CD4-positive, alpha-beta T cell (primary cell): ENCODE data around the gene RPAP3. TPM values are rescaled to one million over a fixed set of nuclear protein-coding genes. Genes with fewer than 3 reads are reported as not detected.

Experiments
- ATAC-seq: fragments of 200-7000 bp; cut with Tn5 transposase; one replicate; pipeline ENCODE4 v1.10.0; 2022; ENCODE audit warnings: mild to moderate bottlenecking; ENCODE audit not compliant: poor library complexity
- CTCF ChIA-PET: fragments of 350-600 bp; sonication (Branson Sonifier 250); formaldehyde crosslinking; loops from one replicate; lab custom pipeline; 2021; ENCODE audit warnings: antibody characterized with exemption, inconsistent platforms; lab: Charles Lee
- POLR2A ChIA-PET: fragments of 350-600 bp; sonication (Branson Sonifier 250); formaldehyde crosslinking; loops from one replicate; lab custom pipeline; 2021; ENCODE audit warnings: antibody characterized with exemption, inconsistent platforms; lab: Charles Lee
- DNase-seq, 14 experiments: peaks; one replicate each; pipeline ENCODE4 v3.0.0-alpha.2; 2013 to 2020; ENCODE audit warnings: mixed read lengths in 2 of 14
- H3K27ac ChIP-seq, 2 donors: one replicate each; pipeline versions ENCODE4 v1.5.1 to v1.7.0; 2013; ENCODE audit warnings: low read length in 2 of 2, low read depth in 1 of 2, mild to moderate bottlenecking in 1 of 2
- H3K27me3 ChIP-seq, 2 experiments: 1 replicate in 1 of 2; 2 replicates in 1 of 2; pipeline versions ENCODE4 v1.6.1 to v1.7.0; 2013; ENCODE audit warnings: low read length in 2 of 2, control low read depth in 1 of 2, mild to moderate bottlenecking in 1 of 2, moderate library complexity in 1 of 2; ENCODE audit not compliant: insufficient read depth in 2 of 2, control insufficient read depth in 1 of 2
- H3K36me3 ChIP-seq: one replicate; pipeline ENCODE4 v1.6.1; 2013; ENCODE audit warnings: low read length, control low read depth; ENCODE audit not compliant: insufficient read depth
- H3K4me1 ChIP-seq: one replicate; pipeline ENCODE4 v1.6.1; 2013; ENCODE audit warnings: low read length, control low read depth; ENCODE audit not compliant: insufficient read depth
- H3K4me3 ChIP-seq: one replicate; pipeline ENCODE4 v1.5.1; 2013; ENCODE audit warnings: mild to moderate bottlenecking, low read length, moderate library complexity
- H3K9me3 ChIP-seq, 2 experiments: 1 replicate in 1 of 2; 2 replicates in 1 of 2; pipeline versions ENCODE4 v1.6.1 to v1.7.0; 2013; ENCODE audit warnings: low read length in 2 of 2, mild to moderate bottlenecking in 2 of 2, control low read depth in 1 of 2, moderate library complexity in 1 of 2; ENCODE audit not compliant: control insufficient read depth in 1 of 2, insufficient read depth in 1 of 2
- H3K27ac Mint-ChIP-seq: one replicate; pipeline ENCODE4 v1.8.0; 2020; ENCODE audit warnings: mixed read lengths
- H3K27me3 Mint-ChIP-seq: one replicate; pipeline ENCODE4 v1.8.0; 2021; ENCODE audit warnings: mixed read lengths
- H3K36me3 Mint-ChIP-seq: one replicate; pipeline ENCODE4 v1.8.0; 2021; ENCODE audit warnings: low read depth, mixed read lengths
- H3K4me1 Mint-ChIP-seq: one replicate; pipeline ENCODE4 v1.8.0; 2021; ENCODE audit warnings: low read depth, mixed read lengths
- H3K4me3 Mint-ChIP-seq: one replicate; pipeline ENCODE4 v1.8.0; 2020; ENCODE audit warnings: mild to moderate bottlenecking, mixed read lengths
- H3K9me3 Mint-ChIP-seq: one replicate; pipeline ENCODE4 v1.8.0; 2020; ENCODE audit warnings: mixed read lengths
- intact Hi-C, 2 experiments: fragments of 100-400 bp; cut with DNase I in 1 of 2; cut with micrococcal nuclease in 1 of 2; formaldehyde crosslinking; loops; one replicate each; pipeline versions ENCODE4 v1.15.1 to v1.9.0; 2023 to 2025; cut with DNase I, micrococcal nuclease
- total RNA-seq, 174 experiments: library from RNA in 2 of 174; stranded (reverse) in 2 of 174; gene quantifications; one replicate each; pipeline ENCODE4 v1.2.3 and lab custom pipeline; 2021 to 2026
- TF ChIP-seq, protein P1 (sequence below): fragments of 200-600 bp; IDR thresholded peaks from one replicate; pipeline ENCODE4 v1.8.0; 2022; ENCODE audit warnings: antibody characterized with exemption, mild to moderate bottlenecking

Gene RPAP3
- total RNA-seq, 2 experiments from 2014 or later, result 24.6 to 26.4 TPM

DNA sequence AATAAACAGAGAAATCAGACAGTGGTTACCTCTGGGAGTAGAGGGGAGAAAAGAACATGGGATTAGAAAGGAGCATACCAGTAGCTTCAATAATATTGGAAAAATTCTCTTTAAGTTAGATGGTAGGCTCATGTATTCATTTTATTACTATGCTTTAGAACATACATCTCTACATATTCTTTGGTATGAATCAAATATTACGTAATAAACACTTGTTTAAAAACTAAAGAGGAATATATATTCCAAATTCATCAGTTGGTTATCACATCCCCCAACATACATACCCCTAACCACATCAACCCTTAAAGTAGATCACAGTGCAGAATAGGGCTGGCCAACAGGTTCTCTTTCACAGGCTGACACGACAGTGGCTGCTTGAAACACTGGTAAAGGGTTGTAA is 5.6 kb downstream of the RPAP3 start:
- DNase-seq (no peak), ATAC-seq (no peak)
- Mint-ChIP-seq H3K9me3 (no peaks in the 10 kb centered on the region), H3K27ac (no peak overlapping the region), H3K4me3 (no peak overlapping the region), H3K36me3 (peaks cover 84% of the 10 kb centered on the region), H3K27me3 (no peaks in the 10 kb centered on the region), H3K4me1 (peaks cover 41% of the 10 kb centered on the region)
- intact Hi-C loops, result loop anchor here in 1 of 2 experiments (5.0 kb wide), 1 partner anchor 1323 kb away; no protein-coding TSS in a partner anchor
- H3K36me3 ChIP-seq, result peaks cover 46% of the 10 kb centered on the region
- no peaks in the 10 kb centered on the region for H3K27me3 ChIP-seq
- peaks cover 16% of the 10 kb centered on the region for H3K4me1 ChIP-seq
- H3K4me3 ChIP-seq, result no peak overlapping the region
- H3K27ac ChIP-seq, result no peak overlapping the region
- ChIA-PET CTCF (no interaction called here), POLR2A (no interaction called here)
- TF ChIP-seq, protein P1, sequence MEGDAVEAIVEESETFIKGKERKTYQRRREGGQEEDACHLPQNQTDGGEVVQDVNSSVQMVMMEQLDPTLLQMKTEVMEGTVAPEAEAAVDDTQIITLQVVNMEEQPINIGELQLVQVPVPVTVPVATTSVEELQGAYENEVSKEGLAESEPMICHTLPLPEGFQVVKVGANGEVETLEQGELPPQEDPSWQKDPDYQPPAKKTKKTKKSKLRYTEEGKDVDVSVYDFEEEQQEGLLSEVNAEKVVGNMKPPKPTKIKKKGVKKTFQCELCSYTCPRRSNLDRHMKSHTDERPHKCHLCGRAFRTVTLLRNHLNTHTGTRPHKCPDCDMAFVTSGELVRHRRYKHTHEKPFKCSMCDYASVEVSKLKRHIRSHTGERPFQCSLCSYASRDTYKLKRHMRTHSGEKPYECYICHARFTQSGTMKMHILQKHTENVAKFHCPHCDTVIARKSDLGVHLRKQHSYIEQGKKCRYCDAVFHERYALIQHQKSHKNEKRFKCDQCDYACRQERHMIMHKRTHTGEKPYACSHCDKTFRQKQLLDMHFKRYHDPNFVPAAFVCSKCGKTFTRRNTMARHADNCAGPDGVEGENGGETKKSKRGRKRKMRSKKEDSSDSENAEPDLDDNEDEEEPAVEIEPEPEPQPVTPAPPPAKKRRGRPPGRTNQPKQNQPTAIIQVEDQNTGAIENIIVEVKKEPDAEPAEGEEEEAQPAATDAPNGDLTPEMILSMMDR, result no peak
- H3K9me3 ChIP-seq, result no peaks in the 10 kb centered on the region

DNA sequence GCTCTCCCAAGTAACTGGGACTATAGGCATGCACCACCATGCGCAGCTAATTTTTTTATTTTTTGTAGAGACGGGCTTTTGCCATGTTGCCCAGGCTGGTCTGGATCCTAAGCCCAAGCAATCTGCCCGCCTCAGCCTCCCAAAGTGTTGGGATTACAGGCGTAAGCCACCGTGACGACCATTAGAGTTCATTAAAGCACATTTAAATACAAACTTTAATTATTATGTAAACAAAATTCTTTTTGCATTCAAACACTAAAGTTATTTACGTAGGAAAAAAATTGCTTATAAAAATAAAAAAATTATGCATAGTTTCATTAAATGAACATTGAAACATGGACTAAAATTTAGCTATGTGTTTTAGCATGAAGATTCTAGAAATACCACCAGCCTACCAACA is 7.2 kb downstream of the RPAP3 start:
- H3K4me3 Mint-ChIP-seq, result no peak overlapping the region
- H3K36me3 Mint-ChIP-seq, result peaks cover 86% of the 10 kb centered on the region
- no peak overlapping the region for H3K4me3 ChIP-seq
- no peak overlapping the region for H3K27ac ChIP-seq
- CTCF ChIA-PET, result interaction anchor here (0.9 kb wide), 1 partner anchor 206 kb away, joined by 3 read pairs; the partner anchor contains the start of gene VDR
- DNase-seq, result no peak
- no peaks in the 10 kb centered on the region for H3K9me3 ChIP-seq
- no peaks in the 10 kb centered on the region for H3K27me3 Mint-ChIP-seq
- H3K4me1 Mint-ChIP-seq, result peaks cover 33% of the 10 kb centered on the region
- no peaks in the 10 kb centered on the region for H3K27me3 ChIP-seq
- no peak for ATAC-seq
- intact Hi-C loops, result loop anchor here in 1 of 2 experiments (10.0 kb wide), 1 partner anchor 1714 kb away; no protein-coding TSS in a partner anchor
- POLR2A ChIA-PET, result no interaction called here
- peaks cover 4% of the 10 kb centered on the region for H3K4me1 ChIP-seq
- no peaks in the 10 kb centered on the region for H3K9me3 Mint-ChIP-seq
- TF ChIP-seq, protein P1, result no peak
- no peak overlapping the region for H3K27ac Mint-ChIP-seq
- peaks cover 58% of the 10 kb centered on the region for H3K36me3 ChIP-seq

DNA sequence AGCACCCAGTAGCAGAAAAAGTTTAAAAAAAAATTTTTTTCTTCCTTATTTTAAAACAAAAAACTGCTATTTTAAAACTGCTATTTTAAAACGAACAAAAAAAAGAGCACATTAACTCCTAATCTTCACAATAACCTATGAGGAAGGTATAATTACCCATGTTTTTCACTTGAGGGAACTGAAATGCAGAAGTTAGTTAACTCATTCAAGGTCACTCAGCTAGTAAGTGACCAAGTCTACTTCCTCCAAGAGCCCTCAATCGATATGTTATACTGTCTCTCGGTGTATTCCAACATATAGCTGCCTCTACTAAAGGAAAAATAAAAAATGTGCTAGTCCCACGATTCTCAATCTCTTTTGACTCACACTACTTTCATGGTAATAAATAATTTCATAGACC is 7.8 kb downstream of the RPAP3 start:
- H3K4me3 Mint-ChIP-seq, result no peak overlapping the region
- Histone ChIP-seq H3K27ac (no peak overlapping the region), H3K4me1 (no peaks in the 10 kb centered on the region), H3K36me3 (peaks cover 63% of the 10 kb centered on the region), H3K27me3 (no peaks in the 10 kb centered on the region), H3K9me3 (no peaks in the 10 kb centered on the region), H3K4me3 (no peak overlapping the region)
- ChIA-PET CTCF (interaction anchor here (0.9 kb wide), 1 partner anchor 207 kb away, joined by 3 read pairs; the partner anchor contains the start of gene VDR), POLR2A (no interaction called here)
- DNase-seq (no peak), ATAC-seq (no peak)
- peaks cover 27% of the 10 kb centered on the region for H3K4me1 Mint-ChIP-seq
- no peak overlapping the region for H3K27ac Mint-ChIP-seq
- intact Hi-C loops, result loop anchor here in 1 of 2 experiments (10.0 kb wide), 1 partner anchor 1713 kb away; no protein-coding TSS in a partner anchor
- TF ChIP-seq, protein P1, result no peak
- H3K36me3 Mint-ChIP-seq, result peaks cover 86% of the 10 kb centered on the region
- no peaks in the 10 kb centered on the region for H3K9me3 Mint-ChIP-seq
- H3K27me3 Mint-ChIP-seq, result no peaks in the 10 kb centered on the region
